GM21390 (cell line): ENCODE data around the gene P4HB.

Experiments used
- ATAC-seq: cut with Tn5 transposase; IDR thresholded peaks from one replicate; pipeline ENCODE4 v1.9.1; 2021; ENCODE audit not compliant: unreplicated experiment

The P4HB gene

GRCh38 chr17:81868674-81869220 lies 8.4 kb upstream of the P4HB start:
- ATAC-seq: no peak

GRCh38 chr17:81867991-81868673 lies 7.8 kb upstream of the P4HB start:
- no peak for ATAC-seq

GRCh38 chr17:81867170-81867990 lies 7.0 kb upstream of the P4HB start:
- no peak for ATAC-seq

- no peak for ATAC-seq
Observed at GRCh38 chr17:81866440-81867169, 6.3 kb upstream of the P4HB start.

- no peak for ATAC-seq
Observed at GRCh38 chr17:81865733-81866439, 5.6 kb upstream of the P4HB start.

GRCh38 chr17:81865358-81865732 lies 5.0 kb upstream of the P4HB start:
- ATAC-seq: no peak

GRCh38 chr17:81863833-81864768 lies 3.8 kb upstream of the P4HB start:
- ATAC-seq: no peak

- ATAC-seq: no peak
Observed at GRCh38 chr17:81863123-81863675, 2.9 kb upstream of the P4HB start.

- peak; percentile 77 for ATAC-seq
Observed at GRCh38 chr17:81860756-81861568, 627 bp upstream of the P4HB start.

GRCh38 chr17:81858967-81859905 lies 1.1 kb downstream of the P4HB start:
- no peak for ATAC-seq

GRCh38 chr17:81858170-81858966 lies 2.0 kb downstream of the P4HB start:
- no peak for ATAC-seq

GRCh38 chr17:81854974-81855774 lies 5.2 kb downstream of the P4HB start:
- ATAC-seq: no peak

GRCh38 chr17:81852237-81852636 lies 8.1 kb downstream of the P4HB start:
- no peak for ATAC-seq

GRCh38 chr17:81851423-81851822 lies 8.9 kb downstream of the P4HB start:
- ATAC-seq: no peak

GRCh38 chr17:81849457-81849856 lies 10.9 kb downstream of the P4HB start:
- no peak for ATAC-seq
